PC-3 (cell line): ENCODE measurements around the gene OR5B21. TPM values are rescaled to one million over a fixed set of nuclear protein-coding genes. Genes with fewer than 3 reads are reported as not detected.

Experiments
- ATAC-seq: fragments of 200-7000 bp; cut with Tn5 transposase; 2 replicates; pipeline ENCODE4 v1.9.1; 2020; ENCODE audit warnings: mild to moderate bottlenecking, moderate library complexity
- BruUV-seq: library from RNA; stranded (reverse); fragments of 400-500 nt; replicated peaks from 2 replicates; lab custom pipeline; 2021; lab: Mats Ljungman, UMichigan
- CTCF ChIA-PET: fragments of 300-600 bp; sonication (Branson Sonifier 250); formaldehyde crosslinking; loops from one replicate; lab custom pipeline; 2022; ENCODE audit warnings: antibody characterized with exemption; lab: Charles Lee
- POLR2A ChIA-PET: fragments of 300-600 bp; sonication (Branson Sonifier 250); formaldehyde crosslinking; loops from one replicate; lab custom pipeline; 2022; ENCODE audit warnings: antibody characterized with exemption; ENCODE audit not compliant: unreplicated experiment; lab: Charles Lee
- DNase-seq: peaks from one replicate; pipeline ENCODE4 v3.0.0-alpha.2; 2015
- H2AFZ ChIP-seq: fragments of 300-600 bp; sonication (generic); 2 replicates; pipeline ENCODE4 v1.6.0; 2016; ENCODE audit warnings: antibody characterized with exemption, low read length
- H3F3A ChIP-seq: fragments of 300-600 bp; sonication (generic); one replicate; pipeline ENCODE4 v1.6.0; 2017; ENCODE audit warnings: antibody characterized with exemption, low read length, control low read depth, mild to moderate bottlenecking; ENCODE audit not compliant: unreplicated experiment
- H3K27ac ChIP-seq: fragments of 300-600 bp; sonication (generic); 2 replicates; pipeline ENCODE4 v1.5.1; 2016; ENCODE audit warnings: mild to moderate bottlenecking, low read length
- H3K27me3 ChIP-seq: fragments of 300-600 bp; sonication (generic); 2 replicates; pipeline ENCODE4 v1.6.1; 2016; ENCODE audit warnings: low read length, mixed read lengths
- H3K36me3 ChIP-seq: fragments of 300-600 bp; sonication (generic); 2 replicates; pipeline ENCODE4 v1.6.1; 2016; ENCODE audit warnings: low read depth, mixed run types, low read length, mixed read lengths
- H3K4me1 ChIP-seq: fragments of 300-600 bp; sonication (generic); 2 replicates; pipeline ENCODE4 v1.5.1; 2016; ENCODE audit warnings: low read length; ENCODE audit not compliant: insufficient read depth
- H3K4me2 ChIP-seq: fragments of 300-600 bp; sonication (generic); 2 replicates; pipeline ENCODE4 v1.6.0; 2016; ENCODE audit warnings: low read length
- H3K4me3 ChIP-seq: fragments of 300-600 bp; sonication (generic); 2 replicates; pipeline ENCODE4 v1.5.1; 2016; ENCODE audit warnings: mild to moderate bottlenecking, low read length, mixed read lengths
- H3K79me2 ChIP-seq: fragments of 300-600 bp; sonication (generic); 2 replicates; pipeline ENCODE4 v1.6.1; 2017; ENCODE audit warnings: low read length, mixed read lengths
- H3K9ac ChIP-seq: fragments of 300-600 bp; sonication (generic); 2 replicates; pipeline ENCODE4 v1.6.0; 2016; ENCODE audit warnings: mild to moderate bottlenecking, low read length
- H3K9me2 ChIP-seq: fragments of 300-600 bp; sonication (generic); replicated peaks from 2 replicates; pipeline ENCODE4 v1.6.1; 2016; ENCODE audit warnings: mixed run types, low read length, mixed read lengths
- H3K9me3 ChIP-seq: fragments of 300-600 bp; sonication (generic); 2 replicates; pipeline ENCODE4 v1.6.1; 2016; ENCODE audit warnings: low read length, mixed read lengths
- H4K20me1 ChIP-seq: fragments of 300-600 bp; sonication (generic); 2 replicates; pipeline ENCODE4 v1.6.1; 2016; ENCODE audit warnings: low read length, mixed read lengths
- EZH2 ChIP-seq: fragments of 300-600 bp; sonication (generic); IDR thresholded peaks from one replicate; pipeline ENCODE4 v1.6.1; 2017; ENCODE audit warnings: antibody characterized with exemption, mild to moderate bottlenecking, low read length; ENCODE audit not compliant: unreplicated experiment
- intact Hi-C: fragments of 100-400 bp; cut with micrococcal nuclease; formaldehyde crosslinking; loops from 2 replicates; pipeline ENCODE4 v1.9.0; 2023
- total RNA-seq: library from RNA; depleted of rRNA; stranded (reverse); fragments of >200 nt; gene quantifications from 2 replicates; pipeline ENCODE4 v1.2.3, GENCODE V29; 2014
- TF ChIP-seq, protein P1 (sequence below): fragments of 300-600 bp; sonication (generic); conservative IDR thresholded peaks from 2 replicates; pipeline ENCODE4 v1.5.1; 2017; ENCODE audit warnings: antibody characterized with exemption, low read depth, mild to moderate bottlenecking, low read length

The OR5B21 gene
- total RNA-seq, 1 experiment from 2014 or later = not detected

GRCh38 chr11:58524232-58525036 lies 16.5 kb upstream of the OR5B21 start:
- DNase-seq (peak; percentile 92), ATAC-seq (peak; percentile 81)
- H3K9me3 ChIP-seq = no peaks in the 10 kb centered on the region
- no peaks in the 10 kb centered on the region for H3K9me2 ChIP-seq
- CTCF ChIA-PET = interaction anchor here (0.7 kb wide), 2 partner anchors 29 to 276 kb away, joined by 3 to 4 read pairs; no protein-coding TSS in a partner anchor
- no peaks in the 10 kb centered on the region for H4K20me1 ChIP-seq
- no peaks in the 10 kb centered on the region for H3K36me3 ChIP-seq
- intact Hi-C loops = no loop called here
- no peak overlapping the region for H3K9ac ChIP-seq
- no peak overlapping the region for H2AFZ ChIP-seq
- H3K27ac ChIP-seq = no peak overlapping the region
- H3K4me3 ChIP-seq = no peak overlapping the region
- H3K79me2 ChIP-seq = no peaks in the 10 kb centered on the region
- no TSS peak for BruUV-seq
- POLR2A ChIA-PET = no interaction called here
- peaks cover 8% of the 10 kb centered on the region for H3K4me1 ChIP-seq
- no peak for TF ChIP-seq EZH2
- TF ChIP-seq, protein P1, sequence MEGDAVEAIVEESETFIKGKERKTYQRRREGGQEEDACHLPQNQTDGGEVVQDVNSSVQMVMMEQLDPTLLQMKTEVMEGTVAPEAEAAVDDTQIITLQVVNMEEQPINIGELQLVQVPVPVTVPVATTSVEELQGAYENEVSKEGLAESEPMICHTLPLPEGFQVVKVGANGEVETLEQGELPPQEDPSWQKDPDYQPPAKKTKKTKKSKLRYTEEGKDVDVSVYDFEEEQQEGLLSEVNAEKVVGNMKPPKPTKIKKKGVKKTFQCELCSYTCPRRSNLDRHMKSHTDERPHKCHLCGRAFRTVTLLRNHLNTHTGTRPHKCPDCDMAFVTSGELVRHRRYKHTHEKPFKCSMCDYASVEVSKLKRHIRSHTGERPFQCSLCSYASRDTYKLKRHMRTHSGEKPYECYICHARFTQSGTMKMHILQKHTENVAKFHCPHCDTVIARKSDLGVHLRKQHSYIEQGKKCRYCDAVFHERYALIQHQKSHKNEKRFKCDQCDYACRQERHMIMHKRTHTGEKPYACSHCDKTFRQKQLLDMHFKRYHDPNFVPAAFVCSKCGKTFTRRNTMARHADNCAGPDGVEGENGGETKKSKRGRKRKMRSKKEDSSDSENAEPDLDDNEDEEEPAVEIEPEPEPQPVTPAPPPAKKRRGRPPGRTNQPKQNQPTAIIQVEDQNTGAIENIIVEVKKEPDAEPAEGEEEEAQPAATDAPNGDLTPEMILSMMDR = peak; percentile 91
- H3F3A ChIP-seq = no peaks in the 10 kb centered on the region
- H3K27me3 ChIP-seq = no peaks in the 10 kb centered on the region
- no peak overlapping the region for H3K4me2 ChIP-seq

DNA sequence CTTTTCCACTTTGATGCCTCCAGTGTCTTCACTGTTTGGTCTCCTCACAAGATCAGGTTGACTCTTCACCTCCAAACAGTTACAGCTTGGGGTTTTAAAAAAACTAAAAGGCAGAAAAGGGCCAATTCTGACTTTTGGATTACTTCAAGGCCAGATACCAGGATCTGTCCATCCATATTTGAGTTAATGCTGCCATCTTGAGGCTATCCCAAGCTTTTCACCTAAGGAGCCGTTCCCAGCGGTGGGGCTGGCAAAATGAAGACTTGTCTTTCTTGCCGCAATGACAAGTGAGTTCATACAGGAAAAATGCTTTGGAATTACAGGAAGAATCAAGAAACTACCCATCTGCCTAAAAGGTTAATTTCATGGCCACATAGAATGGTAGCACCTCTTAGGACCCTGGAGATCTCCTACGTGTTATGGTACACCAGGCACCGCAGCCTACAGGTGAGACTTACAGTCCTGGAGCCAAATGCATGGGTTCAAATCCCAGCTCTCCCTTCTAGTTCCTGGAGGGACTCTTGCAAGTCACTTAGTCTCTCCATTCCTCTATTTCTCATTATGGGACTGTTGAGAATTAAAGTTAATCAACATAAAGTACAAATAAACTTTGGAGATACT lies 6.0 kb upstream of the OR5B21 start:
- POLR2A ChIA-PET = interaction anchor here (0.6 kb wide), 2 partner anchors 64 to 121 kb away, joined by 4 read pairs; no protein-coding TSS in a partner anchor
- Histone ChIP-seq H3K4me1 (peaks cover 6% of the 10 kb centered on the region; the same call in 1 of the 2 replicates), H3K4me2 (peak overlapping the region; percentile 59)

More for the DNA sequence above, 6.0 kb upstream of the OR5B21 start:
- H3K79me2 ChIP-seq = no peaks in the 10 kb centered on the region
- no peak overlapping the region for H3K27ac ChIP-seq
- no TSS peak for BruUV-seq
- H3K27me3 ChIP-seq = no peaks in the 10 kb centered on the region
- H4K20me1 ChIP-seq = no peaks in the 10 kb centered on the region
- TF ChIP-seq, protein P1 = peak; percentile 97
- no peak for TF ChIP-seq EZH2
- no peaks in the 10 kb centered on the region for H3K9me3 ChIP-seq
- CTCF ChIA-PET = interaction anchor here (1.0 kb wide), 3 partner anchors 228 to 762 kb away, joined by 3 to 4 read pairs (median 4); partner anchors contain the start of gene BTBD18
- H3K9me2 ChIP-seq = no peaks in the 10 kb centered on the region
- no peak overlapping the region for H3K4me3 ChIP-seq
- H3K36me3 ChIP-seq = no peaks in the 10 kb centered on the region
- H3F3A ChIP-seq = no peaks in the 10 kb centered on the region
- no peak overlapping the region for H3K9ac ChIP-seq
- peak overlapping the region; percentile 65 for H2AFZ ChIP-seq
- intact Hi-C loops = loop anchor here (1.0 to 10.0 kb wide), 6 partner anchors 120 to 752 kb away; partner anchors contain the start of gene CTNND1
- DNase-seq (peak; percentile 92), ATAC-seq (peak; percentile 98)
